ENCODE measurements around the gene PRKX. TPM values are rescaled to one million over a fixed set of nuclear protein-coding genes. Genes with fewer than 3 reads are reported as not detected.
"Not testable (repeated sequence)": the region's sequence is repeated elsewhere in the genome, so short reads cannot be mapped to it uniquely, and the experiment has no call there.

PRKX gene
- total RNA-seq, 4 donors from 2014 or later = 27.8 to 43.7 (median 41.2) TPM

GRCh38 chrX:3712051-3712869 is 1.2 kb downstream of the PRKX start:
- H3K9me3 ChIP-seq = no peaks in the 10 kb centered on the region
- TF ChIP-seq POLR2A (IDR thresholded peaks at IDR 0.05) (no peak), POLR2AphosphoS5 (IDR thresholded peaks at IDR 0.05) (no peak), CTCF (IDR thresholded peaks at IDR 0.05) (no peak), EP300 (IDR thresholded peaks at IDR 0.05) (no peak)
- no peaks in the 10 kb centered on the region for H3K36me3 ChIP-seq
- peaks cover 13% of the 10 kb centered on the region for H3K4me1 ChIP-seq
- H3K4me3 ChIP-seq = peak overlapping the region; percentile 78
- DNase-seq (ENCODE audit: low spot score in 2 of 2) = no peak
- WGBS = 3% methylated on average over 17 of the region's 39 CpGs
- H3K27ac ChIP-seq = peak overlapping the region; percentile 87
- no peaks in the 10 kb centered on the region for H3K27me3 ChIP-seq

DNA sequence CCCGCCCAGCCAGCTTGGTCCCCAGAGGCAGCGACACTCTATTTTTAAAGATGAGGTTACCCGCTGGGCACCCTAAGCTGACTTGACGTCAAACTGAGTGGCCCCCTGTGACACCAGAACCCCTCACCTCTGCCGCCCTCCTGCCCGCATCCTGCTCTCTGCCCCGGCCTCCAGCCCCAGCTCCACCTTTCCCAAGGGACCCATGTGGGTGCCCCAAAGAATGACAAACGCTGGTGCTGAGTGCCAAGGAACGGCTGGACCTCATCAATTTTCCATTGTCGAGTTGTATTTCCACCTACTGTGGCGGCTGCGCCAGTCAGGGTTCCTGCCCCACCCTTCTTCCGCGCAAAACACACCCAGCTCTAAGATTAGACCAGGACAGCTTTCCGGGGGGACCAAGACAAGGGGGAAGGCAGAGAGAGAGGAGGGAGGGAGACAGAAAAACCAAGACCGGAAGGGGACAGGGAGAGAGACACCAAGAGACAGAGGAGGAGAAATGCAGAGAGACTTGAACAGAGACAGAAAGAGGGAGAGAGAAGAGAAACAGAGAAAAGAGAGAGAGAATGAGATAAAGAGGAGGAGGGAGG is 2.0 kb downstream of the PRKX start:
- WGBS = 32% methylated on average over 15 of the region's 16 CpGs
- peak overlapping the region; percentile 87 for H3K27ac ChIP-seq

DNA sequence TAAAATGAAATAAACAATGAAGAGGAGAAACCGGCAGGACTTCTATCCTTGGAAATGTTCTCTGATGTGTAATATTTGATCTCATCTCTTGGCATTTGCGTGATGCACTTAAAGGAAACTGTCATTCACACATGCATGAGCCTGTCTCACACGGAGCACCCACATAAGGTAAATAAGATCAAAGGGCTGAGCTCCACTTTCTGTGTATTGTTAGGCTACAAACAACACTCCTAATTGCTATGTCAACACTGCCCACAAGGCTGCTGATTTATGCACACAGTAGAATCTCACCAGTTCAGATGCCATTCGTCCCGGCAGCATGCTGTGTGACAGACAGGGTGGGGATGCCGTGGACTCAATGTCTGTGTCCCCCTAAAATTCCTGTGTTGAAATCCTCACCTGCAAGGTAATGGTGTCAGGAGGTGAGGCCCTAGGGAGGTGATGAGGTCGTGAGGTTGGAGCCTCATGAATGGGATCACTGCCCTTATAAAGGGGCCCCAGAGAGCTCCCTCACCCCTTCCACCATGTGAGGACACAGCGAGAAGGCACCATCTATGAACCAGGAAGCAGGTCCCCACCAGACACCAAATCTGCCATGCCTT is 5.7 kb downstream of the PRKX start:
- not testable (repeated sequence) for H3K9me3 ChIP-seq; H3K27ac ChIP-seq; H3K4me3 ChIP-seq; H3K36me3 ChIP-seq; H3K27me3 ChIP-seq; DNase-seq (ENCODE audit: low spot score in 2 of 2)
- 63% methylated on average over 8 of the region's 8 CpGs for WGBS
- H3K4me1 ChIP-seq = peaks cover 13% of the 10 kb centered on the region

More for the DNA sequence above, 2.0 kb downstream of the PRKX start:
- H3K4me3 ChIP-seq = peak overlapping the region; percentile 78
- no peak for DNase-seq (ENCODE audit: low spot score in 2 of 2)
- TF ChIP-seq EP300 (IDR thresholded peaks at IDR 0.05) = no peak
- no peak for TF ChIP-seq CTCF (IDR thresholded peaks at IDR 0.05)
- TF ChIP-seq POLR2A (IDR thresholded peaks at IDR 0.05) = no peak
- no peak for TF ChIP-seq POLR2AphosphoS5 (IDR thresholded peaks at IDR 0.05)
- peaks cover 13% of the 10 kb centered on the region for H3K4me1 ChIP-seq
- no peaks in the 10 kb centered on the region for H3K36me3 ChIP-seq
- no peaks in the 10 kb centered on the region for H3K9me3 ChIP-seq
- H3K27me3 ChIP-seq = no peaks in the 10 kb centered on the region

GRCh38 chrX:3706481-3706880 is 7.0 kb downstream of the PRKX start:
- no peaks in the 10 kb centered on the region for H3K36me3 ChIP-seq
- H3K27ac ChIP-seq = no peak overlapping the region
- H3K9me3 ChIP-seq = no peaks in the 10 kb centered on the region
- no peaks in the 10 kb centered on the region for H3K27me3 ChIP-seq
- H3K4me1 ChIP-seq = peaks cover 9% of the 10 kb centered on the region
- DNase-seq (ENCODE audit: low spot score in 2 of 2) = no peak
- no peak overlapping the region for H3K4me3 ChIP-seq
- TF ChIP-seq CTCF (IDR thresholded peaks at IDR 0.05) = no peak
- no peak for TF ChIP-seq POLR2AphosphoS5 (IDR thresholded peaks at IDR 0.05)
- TF ChIP-seq EP300 (IDR thresholded peaks at IDR 0.05) = no peak
- TF ChIP-seq POLR2A (IDR thresholded peaks at IDR 0.05) = no peak
- 97% methylated on average over 11 of the region's 11 CpGs for WGBS

GRCh38 chrX:3703251-3703650 is 10.2 kb downstream of the PRKX start:
- not testable (repeated sequence) for H3K27ac ChIP-seq; H3K4me1 ChIP-seq; H3K4me3 ChIP-seq; H3K9me3 ChIP-seq; DNase-seq (ENCODE audit: low spot score in 2 of 2); H3K27me3 ChIP-seq; H3K36me3 ChIP-seq
- 81% methylated on average over 3 of the region's 3 CpGs for whole genome bisulfite sequencing

- H3K27me3 ChIP-seq; H3K36me3 ChIP-seq; H3K9me3 ChIP-seq; H3K4me3 ChIP-seq; H3K4me1 ChIP-seq; DNase-seq (ENCODE audit: low spot score in 2 of 2): not testable (repeated sequence)
- H3K27ac ChIP-seq = peak overlapping the region; percentile 10
- WGBS = 48% methylated on average over 3 of the region's 3 CpGs
Measured at GRCh38 chrX:3702095-3702494, 11.4 kb downstream of the PRKX start.

- H3K27me3 ChIP-seq; DNase-seq (ENCODE audit: low spot score in 2 of 2); H3K9me3 ChIP-seq; H3K36me3 ChIP-seq; H3K4me1 ChIP-seq; H3K4me3 ChIP-seq: not testable (repeated sequence)
- peak overlapping the region; percentile 10 for H3K27ac ChIP-seq
- 94% methylated on average over 10 of the region's 10 CpGs for WGBS
Measured at GRCh38 chrX:3701445-3701928, 12.0 kb downstream of the PRKX start.
